CD4-positive, alpha-beta T cell treated with Interferon alpha-2 for 1 hour (primary cell): ENCODE measurements around the gene ZFYVE9.
"Not testable (repeated sequence)": the region's sequence is repeated elsewhere in the genome, so short reads cannot be mapped to it uniquely, and the experiment has no call there.

Experiments
- DNase-seq, 2 donors: peaks; one replicate each; pipeline ENCODE4 v3.0.0-alpha.2; 2020 to 2022

The ZFYVE9 gene

GRCh38 chr1:52141513-52142219 is at the start of gene ZFYVE9:
Gene ZFYVE9, plus strand, starts transcription at chr1:52142089. Its CDS starts 91,118 bp downstream, at chr1:52233207.
- DNase-seq = peak; percentile 59 to 79

GRCh38 chr1:52094300-52094699 is 47.6 kb upstream of the ZFYVE9 start:
- DNase-seq = not testable (repeated sequence)

GRCh38 chr1:52096216-52096615 is 45.7 kb upstream of the ZFYVE9 start:
- DNase-seq = no peak

GRCh38 chr1:52098139-52098871 is 43.6 kb upstream of the ZFYVE9 start:
- DNase-seq = no peak

- no peak for DNase-seq
Measured at GRCh38 chr1:52102336-52103013, 39.4 kb upstream of the ZFYVE9 start.

DNA sequence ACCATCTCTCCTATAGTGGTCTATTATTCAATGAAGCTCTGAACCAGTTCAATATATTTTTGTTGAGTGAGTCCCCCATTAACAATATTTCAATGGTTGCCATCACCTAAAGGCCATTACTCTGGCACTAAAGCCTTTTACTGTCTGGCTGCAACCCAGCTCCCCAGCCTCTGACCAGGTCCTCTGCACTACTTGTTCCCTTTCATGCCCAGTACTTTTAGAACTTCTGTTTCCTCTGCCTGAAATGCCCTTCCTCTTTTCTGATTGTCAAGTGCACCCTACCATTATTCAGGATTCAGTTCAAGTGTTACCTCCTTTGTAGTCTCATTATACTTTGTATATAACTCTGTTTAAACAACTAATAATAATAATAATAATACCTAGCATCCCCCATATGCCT is 30.4 kb upstream of the ZFYVE9 start:
- no peak for DNase-seq

- no peak for DNase-seq
Measured at GRCh38 chr1:52112489-52112888, 29.4 kb upstream of the ZFYVE9 start.

- no peak for DNase-seq
Measured at GRCh38 chr1:52119301-52120079, 22.4 kb upstream of the ZFYVE9 start.

- no peak for DNase-seq
Measured at GRCh38 chr1:52122384-52122783, 19.5 kb upstream of the ZFYVE9 start.

DNA sequence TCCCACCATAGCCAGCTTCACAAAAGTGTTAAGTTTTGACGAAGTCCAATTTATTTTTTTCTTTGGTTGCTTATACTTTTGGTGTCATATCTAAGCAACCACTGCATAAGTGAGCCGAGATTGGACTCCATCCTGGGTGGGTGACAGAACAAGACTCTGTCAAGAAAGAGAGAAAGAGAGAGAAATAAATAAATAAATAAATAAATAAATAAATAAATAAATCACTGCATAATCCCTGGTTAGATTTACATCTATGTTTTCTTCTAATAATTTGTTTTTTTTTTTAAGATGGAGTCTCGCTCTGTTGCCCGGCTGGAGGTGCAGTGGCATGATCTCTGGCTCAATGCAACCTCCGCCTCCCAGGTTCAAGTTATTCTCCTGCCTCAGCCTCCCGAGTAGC is 18.3 kb upstream of the ZFYVE9 start:
- no peak for DNase-seq

DNA sequence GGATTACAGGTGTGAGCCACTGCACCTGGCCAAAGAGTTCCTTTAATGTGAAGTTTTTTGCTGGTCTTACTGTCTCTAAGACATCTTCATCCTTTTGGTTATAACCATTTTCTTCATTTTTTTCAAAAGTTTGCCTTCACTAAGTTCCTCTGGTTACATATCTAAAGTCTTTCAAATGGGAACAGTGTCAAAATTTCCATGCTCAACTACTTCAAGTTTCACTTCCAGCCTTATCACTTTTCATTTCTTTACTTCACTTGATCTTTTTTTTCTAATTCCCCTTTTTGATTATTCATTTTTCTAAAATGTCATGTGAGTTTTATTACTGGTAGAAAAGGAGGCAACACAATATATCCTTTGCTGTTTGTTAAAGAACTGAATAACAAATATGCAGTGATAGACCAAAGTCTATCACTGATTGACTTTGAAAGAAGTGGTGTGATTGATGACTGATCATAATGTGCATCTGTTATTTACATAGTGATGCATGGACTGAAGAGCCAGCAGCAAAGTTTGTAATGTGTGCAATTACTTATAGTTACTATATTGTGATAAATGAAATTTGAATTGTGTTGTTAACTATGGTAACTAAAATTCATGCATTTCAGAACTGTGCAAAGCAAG is 16.0 kb upstream of the ZFYVE9 start:
- no peak for DNase-seq

DNA sequence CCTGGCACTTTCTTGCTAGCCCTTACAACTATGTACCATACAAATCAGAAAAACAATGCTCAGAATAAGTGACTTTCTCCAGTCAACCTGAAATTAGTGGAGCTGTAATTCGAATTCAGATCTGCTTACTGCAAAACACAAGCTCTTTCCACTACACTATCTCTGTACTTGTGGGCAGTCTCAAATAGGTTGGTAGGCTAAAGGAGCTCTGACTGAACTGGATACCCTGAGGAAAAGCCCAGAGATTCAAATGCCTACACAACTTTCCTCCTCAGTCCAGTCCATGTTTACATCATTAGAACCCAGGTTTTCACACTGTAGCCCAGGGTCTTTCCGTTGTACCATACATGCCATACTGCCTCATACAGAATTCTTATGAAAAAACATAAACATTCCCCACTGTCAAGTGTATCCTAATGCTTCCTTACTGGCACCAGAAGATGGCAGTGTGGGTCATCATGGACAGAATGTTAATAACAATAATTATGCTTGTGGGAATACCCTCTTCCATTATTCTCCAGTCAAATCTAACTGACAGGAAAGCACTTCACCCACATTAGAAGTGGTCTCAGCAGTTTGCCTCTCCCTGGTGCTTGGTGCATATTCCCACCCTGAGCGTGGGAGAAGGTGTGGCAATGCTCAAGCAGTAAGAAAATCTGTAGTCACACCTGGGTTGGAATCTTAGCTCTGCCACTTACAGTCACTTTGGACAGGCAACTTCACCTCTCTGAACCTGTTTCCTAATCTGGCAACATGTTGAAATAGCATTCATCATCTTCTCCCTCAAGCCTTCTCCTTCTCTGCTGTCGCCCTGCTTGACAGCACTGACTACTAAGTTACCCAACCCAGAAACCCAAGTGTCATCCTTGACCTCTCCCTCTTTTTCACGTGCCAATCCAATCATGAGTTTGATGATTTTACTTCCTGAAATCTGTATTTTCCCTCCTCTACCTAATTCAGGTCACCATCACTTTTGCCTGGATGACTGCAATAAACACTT is 14.4 kb upstream of the ZFYVE9 start:
- peak; percentile 16 to 47 for DNase-seq

DNA sequence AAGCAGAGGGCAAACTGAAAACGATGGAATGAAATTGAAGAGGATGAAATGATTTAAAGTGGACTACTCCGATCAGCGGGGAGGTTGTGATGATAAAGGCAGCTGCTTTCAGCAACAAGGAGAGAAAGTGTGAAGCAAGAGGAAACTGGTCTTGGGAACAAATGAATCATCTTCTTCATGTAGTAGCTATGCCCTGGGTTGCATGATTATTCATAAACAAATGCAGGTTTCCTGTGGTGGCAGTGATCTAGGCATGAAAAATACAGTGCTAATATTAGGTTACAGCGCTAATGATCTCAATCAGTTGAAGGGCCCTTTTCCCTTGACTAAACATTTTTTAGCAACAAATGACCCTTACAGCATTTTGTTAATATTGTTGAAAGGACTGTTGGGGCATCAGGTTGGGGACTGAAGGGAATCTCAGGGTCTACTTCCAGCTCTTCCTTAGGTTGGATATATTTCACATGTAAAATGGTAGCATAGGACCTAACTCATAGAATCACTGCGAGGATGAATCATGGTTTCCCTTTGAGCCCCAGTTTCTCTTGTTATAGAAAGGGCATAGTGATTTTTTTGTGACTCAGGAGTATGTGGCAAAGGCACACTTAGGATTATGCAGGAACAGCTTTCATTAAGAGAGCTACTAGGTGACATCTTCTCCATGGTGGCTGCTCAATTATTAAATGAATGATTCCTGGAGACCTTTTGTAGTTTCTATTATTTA is 1.9 kb upstream of the ZFYVE9 start:
- DNase-seq = peak; percentile 5 to 40

- DNase-seq = no peak
Measured at GRCh38 chr1:52140633-52141512, 1.0 kb upstream of the ZFYVE9 start.

DNA sequence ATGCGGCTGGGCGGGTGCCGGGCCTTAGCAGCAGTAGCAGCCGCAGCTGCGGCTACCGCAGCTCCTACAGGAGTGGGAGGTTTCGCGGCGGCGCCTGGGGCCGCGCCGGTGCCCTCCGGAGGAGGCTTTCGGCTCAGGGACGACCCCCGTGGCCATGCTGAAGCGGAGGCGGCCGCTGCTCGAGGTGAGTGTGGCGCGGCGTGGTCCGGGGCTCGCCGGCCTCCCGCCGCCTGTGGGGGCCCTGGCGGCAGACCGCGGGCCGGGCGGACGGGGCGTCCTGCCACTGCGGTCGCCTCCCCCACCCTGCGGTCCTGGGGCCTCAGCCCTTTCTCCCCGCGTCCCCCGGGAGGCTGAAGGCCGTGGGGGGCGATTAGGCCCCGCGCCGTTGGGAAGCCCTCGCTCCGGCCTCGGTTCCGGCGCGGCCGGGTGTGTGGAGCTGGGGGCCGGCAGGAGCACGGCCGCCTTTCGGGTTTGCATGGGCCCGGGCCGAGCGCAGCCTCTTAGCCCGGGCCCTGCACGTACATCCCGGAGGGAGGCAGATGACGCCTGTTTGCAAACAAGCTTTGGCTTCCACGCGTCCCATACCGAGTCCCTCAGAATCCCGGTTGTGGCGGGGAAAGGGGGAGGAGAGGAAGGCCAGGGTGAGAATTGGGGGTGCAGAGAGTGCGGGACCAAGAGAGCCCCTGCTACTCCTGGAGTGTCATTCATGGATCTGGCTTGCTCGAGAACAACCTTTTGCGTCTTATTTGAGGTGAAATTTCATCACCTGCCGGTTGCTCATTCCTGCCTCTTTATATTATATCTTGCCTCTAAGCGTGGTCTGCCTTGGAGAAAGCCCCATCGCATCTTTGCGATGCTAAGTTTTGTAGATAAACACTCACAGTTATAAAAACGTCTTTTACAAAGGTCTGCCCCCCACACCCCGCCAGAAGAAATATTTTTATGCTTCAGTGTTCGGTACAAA is 613 bp downstream of the ZFYVE9 start:
- DNase-seq = no peak

- no peak for DNase-seq
Measured at GRCh38 chr1:52145137-52145536, 3.2 kb downstream of the ZFYVE9 start.

DNA sequence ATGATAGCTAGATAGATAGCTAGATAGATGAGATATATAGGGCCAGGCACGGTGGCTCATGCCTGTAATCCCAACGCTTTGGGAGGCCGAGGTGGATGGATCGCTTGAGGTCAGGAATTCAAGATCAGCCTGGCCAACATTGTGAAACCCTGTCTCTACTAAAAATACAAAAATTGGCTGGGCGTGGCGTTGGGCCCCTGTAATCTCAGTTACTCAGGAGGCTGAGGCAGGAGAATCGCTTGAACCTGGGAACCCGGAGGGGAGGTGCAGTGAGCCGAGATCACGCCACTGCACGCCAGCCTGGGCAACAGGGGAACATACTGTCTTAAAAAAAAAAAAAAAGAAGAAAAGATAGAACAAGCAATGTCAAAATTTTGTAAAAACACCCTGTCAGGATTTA is 8.6 kb downstream of the ZFYVE9 start:
- not testable (repeated sequence) for DNase-seq

DNA sequence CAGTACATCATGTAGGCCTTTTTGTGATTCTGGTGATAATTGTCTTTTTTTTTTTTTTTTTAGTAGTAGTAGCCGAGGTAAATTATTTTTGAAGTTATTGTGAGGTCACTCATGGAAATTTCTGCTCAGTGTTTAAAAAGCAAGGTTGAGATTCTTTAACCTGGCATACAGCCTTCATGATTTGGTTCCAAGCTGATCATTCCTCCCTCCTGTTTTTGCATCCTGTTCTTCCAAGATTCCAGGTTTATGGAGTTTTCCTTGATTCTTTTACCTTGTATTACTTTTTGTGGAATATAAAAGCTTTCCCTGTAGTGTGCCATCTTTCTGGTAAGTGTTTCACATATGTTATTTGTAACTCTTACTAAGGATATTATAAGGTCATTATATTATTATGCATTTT is 9.1 kb downstream of the ZFYVE9 start:
- no peak for DNase-seq
